GM23338 (cell line): ENCODE measurements around the gene LSP1. TPM values are rescaled to one million over a fixed set of nuclear protein-coding genes. Genes with fewer than 3 reads are reported as not detected.

ENCODE experiments used
- ATAC-seq: fragments of 200-7000 bp; cut with Tn5 transposase; 3 replicates; pipeline ENCODE4 v1.9.1; 2020
- DNase-seq: peaks from one replicate; pipeline ENCODE4 v3.0.0-alpha.2; 2015; ENCODE audit warnings: low spot score
- H2AFZ ChIP-seq: fragments of 200-600 bp; sonication (generic); 2 replicates; pipeline ENCODE4 v1.8.0; 2016; ENCODE audit warnings: antibody characterized with exemption, mild to moderate bottlenecking, moderate library complexity
- H3F3A ChIP-seq: fragments of 200-600 bp; sonication (generic); replicated peaks from 2 replicates; pipeline ENCODE4 v1.8.0; 2017; ENCODE audit warnings: antibody characterized with exemption, mixed run types, low read depth
- H3K27ac ChIP-seq: fragments of 200-600 bp; sonication (generic); 2 replicates; pipeline ENCODE4 v1.6.1; 2016; ENCODE audit warnings: low read depth
- H3K27me3 ChIP-seq: fragments of 200-600 bp; sonication (generic); 2 replicates; pipeline ENCODE4 v1.8.0; 2016; ENCODE audit warnings: mild to moderate bottlenecking, mixed run types, moderate library complexity; ENCODE audit not compliant: insufficient read depth
- H3K36me3 ChIP-seq: fragments of 200-600 bp; sonication (generic); 2 replicates; pipeline ENCODE4 v1.8.0; 2016; ENCODE audit warnings: mild to moderate bottlenecking; ENCODE audit not compliant: insufficient read depth
- H3K4me1 ChIP-seq: fragments of 200-600 bp; sonication (generic); 2 replicates; pipeline ENCODE4 v1.8.0; 2016; ENCODE audit warnings: mild to moderate bottlenecking, moderate library complexity; ENCODE audit not compliant: insufficient read depth
- H3K4me2 ChIP-seq: fragments of 200-600 bp; sonication (generic); 2 replicates; pipeline ENCODE4 v1.7.1; 2017; ENCODE audit warnings: mixed run types
- H3K4me3 ChIP-seq: fragments of 200-600 bp; sonication (generic); 2 replicates; pipeline ENCODE4 v1.6.1; 2016; ENCODE audit warnings: mixed run types
- H3K79me2 ChIP-seq: fragments of 200-600 bp; sonication (generic); replicated peaks from 2 replicates; pipeline ENCODE4 v1.8.0; 2017; ENCODE audit warnings: mild to moderate bottlenecking; ENCODE audit not compliant: insufficient read depth
- H3K9me2 ChIP-seq: fragments of 200-600 bp; sonication (generic); 2 replicates; pipeline ENCODE4 v1.8.0; 2017; ENCODE audit not compliant: insufficient read depth
- H4K20me1 ChIP-seq: fragments of 200-600 bp; sonication (generic); replicated peaks from 2 replicates; pipeline ENCODE4 v1.8.0; 2017; ENCODE audit warnings: mild to moderate bottlenecking; ENCODE audit not compliant: insufficient read depth
- H3K27ac Mint-ChIP-seq: 2 replicates; pipeline ENCODE4 v1.8.0; 2020; ENCODE audit warnings: inconsistent platforms, mild to moderate bottlenecking, moderate library complexity, mixed read lengths
- H3K27me3 Mint-ChIP-seq: 3 replicates; pipeline ENCODE4 v1.8.0; 2022; ENCODE audit warnings: low read depth, mild to moderate bottlenecking, moderate library complexity, mixed read lengths, inconsistent platforms; ENCODE audit not compliant: insufficient read depth, poor library complexity
- H3K36me3 Mint-ChIP-seq: 3 replicates; pipeline ENCODE4 v1.8.0; 2021; ENCODE audit warnings: low read depth, mild to moderate bottlenecking, inconsistent platforms, moderate library complexity, mixed read lengths
- H3K4me1 Mint-ChIP-seq: 3 replicates; pipeline ENCODE4 v1.8.0; 2020; ENCODE audit warnings: mild to moderate bottlenecking, inconsistent platforms, mixed read lengths
- H3K4me3 Mint-ChIP-seq: 3 replicates; pipeline ENCODE4 v1.8.0; 2021; ENCODE audit warnings: moderate library complexity, mild to moderate bottlenecking, inconsistent platforms, mixed read lengths
- H3K9me3 Mint-ChIP-seq: 3 replicates; pipeline ENCODE4 v1.8.0; 2020; ENCODE audit warnings: moderate library complexity, mild to moderate bottlenecking, inconsistent platforms, mixed read lengths
- CREB1 ChIP-seq: fragments of 250-450 bp; sonication (Bioruptor Pico); IDR thresholded peaks from 2 replicates; pipeline ENCODE4 v1.5.0; 2020; ENCODE audit warnings: low read depth, mild to moderate bottlenecking, moderate library complexity
- EZH2 ChIP-seq: fragments of 200-600 bp; sonication (generic); IDR thresholded peaks from one replicate; pipeline ENCODE4 v1.8.0; 2017; ENCODE audit warnings: antibody characterized with exemption, mild to moderate bottlenecking, low read depth; ENCODE audit not compliant: unreplicated experiment
- EZH2phosphoT487 ChIP-seq: fragments of 200-600 bp; sonication (generic); IDR thresholded peaks from one replicate; pipeline ENCODE4 v1.8.1; 2018; ENCODE audit warnings: antibody characterized with exemption; ENCODE audit not compliant: unreplicated experiment
- JUNB ChIP-seq: IDR thresholded peaks from one replicate; pipeline ENCODE4 v1.6.1; 2016; ENCODE audit warnings: antibody characterized with exemption; ENCODE audit not compliant: unreplicated experiment
- POLR2AphosphoS5 ChIP-seq: IDR thresholded peaks from 2 replicates; pipeline ENCODE4 v1.6.1; 2016; ENCODE audit warnings: antibody characterized with exemption, low read depth
- REST ChIP-seq: IDR thresholded peaks from one replicate; pipeline ENCODE4 v1.6.1; 2018; ENCODE audit warnings: antibody characterized with exemption; ENCODE audit not compliant: unreplicated experiment
- STAT1 ChIP-seq: IDR thresholded peaks from one replicate; pipeline ENCODE4 v1.6.1; 2016; ENCODE audit warnings: antibody characterized with exemption; ENCODE audit not compliant: unreplicated experiment
- ZNF114 ChIP-seq: fragments of 250-450 bp; sonication (Bioruptor Pico); IDR thresholded peaks from 2 replicates; pipeline ENCODE4 v1.5.0; 2020; ENCODE audit warnings: mild to moderate bottlenecking, moderate library complexity
- ZNF331 ChIP-seq: fragments of 250-450 bp; sonication (Bioruptor Pico); IDR thresholded peaks from 2 replicates; pipeline ENCODE4 v1.5.0; 2020; ENCODE audit warnings: low read depth, mild to moderate bottlenecking, moderate library complexity
- polyA plus RNA-seq: library from polyadenylated mRNA; unstranded; fragments of >200 nt; fragmentation: Nextera tagmentation; extraction: Ambion mirVana; gene quantifications from 2 replicates; pipeline ENCODE4 v1.2.1, GENCODE V29; 2016
- total RNA-seq: library from RNA; depleted of rRNA; stranded (reverse); fragments of >200 nt; shearing (Covaris generic); gene quantifications from 2 replicates; pipeline ENCODE4 v1.2.3, GENCODE V29; 2014
- TF ChIP-seq, protein P1 (sequence below), 2 experiments: fragments of 200-600 bp in 1 of 2; sonication (generic) in 1 of 2; conservative IDR thresholded peaks; 2 replicates each; pipeline versions ENCODE4 v1.5.1 to v1.6.1; 2016 to 2017; ENCODE audit warnings: antibody characterized with exemption in 2 of 2, low read depth in 2 of 2, mild to moderate bottlenecking in 2 of 2, moderate library complexity in 1 of 2
- TF ChIP-seq, protein P2 (sequence below): IDR thresholded peaks from 2 replicates; pipeline ENCODE4 v1.6.1; 2016; ENCODE audit warnings: antibody characterized with exemption

LSP1 gene
- total and polyA plus RNA-seq, 2 experiments from 2014 or later, result 0.84 TPM; not detected in 1

GRCh38 chr11:1839204-1839923, 13.5 kb upstream of the LSP1 start (continued):
- TF ChIP-seq EZH2phosphoT487, result no peak
- no peak for TF ChIP-seq REST
- no peak for TF ChIP-seq CREB1
- no peak for TF ChIP-seq ZNF331 (CRISPR knock-in tag)
- no peak for TF ChIP-seq ZNF114 (CRISPR knock-in tag)
- TF ChIP-seq, protein P1, sequence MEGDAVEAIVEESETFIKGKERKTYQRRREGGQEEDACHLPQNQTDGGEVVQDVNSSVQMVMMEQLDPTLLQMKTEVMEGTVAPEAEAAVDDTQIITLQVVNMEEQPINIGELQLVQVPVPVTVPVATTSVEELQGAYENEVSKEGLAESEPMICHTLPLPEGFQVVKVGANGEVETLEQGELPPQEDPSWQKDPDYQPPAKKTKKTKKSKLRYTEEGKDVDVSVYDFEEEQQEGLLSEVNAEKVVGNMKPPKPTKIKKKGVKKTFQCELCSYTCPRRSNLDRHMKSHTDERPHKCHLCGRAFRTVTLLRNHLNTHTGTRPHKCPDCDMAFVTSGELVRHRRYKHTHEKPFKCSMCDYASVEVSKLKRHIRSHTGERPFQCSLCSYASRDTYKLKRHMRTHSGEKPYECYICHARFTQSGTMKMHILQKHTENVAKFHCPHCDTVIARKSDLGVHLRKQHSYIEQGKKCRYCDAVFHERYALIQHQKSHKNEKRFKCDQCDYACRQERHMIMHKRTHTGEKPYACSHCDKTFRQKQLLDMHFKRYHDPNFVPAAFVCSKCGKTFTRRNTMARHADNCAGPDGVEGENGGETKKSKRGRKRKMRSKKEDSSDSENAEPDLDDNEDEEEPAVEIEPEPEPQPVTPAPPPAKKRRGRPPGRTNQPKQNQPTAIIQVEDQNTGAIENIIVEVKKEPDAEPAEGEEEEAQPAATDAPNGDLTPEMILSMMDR (conservative IDR thresholded peaks at IDR 0.05; ENCODE audit: low read depth in 2 of 2), result no peak
- TF ChIP-seq EZH2, result no peak

DNA sequence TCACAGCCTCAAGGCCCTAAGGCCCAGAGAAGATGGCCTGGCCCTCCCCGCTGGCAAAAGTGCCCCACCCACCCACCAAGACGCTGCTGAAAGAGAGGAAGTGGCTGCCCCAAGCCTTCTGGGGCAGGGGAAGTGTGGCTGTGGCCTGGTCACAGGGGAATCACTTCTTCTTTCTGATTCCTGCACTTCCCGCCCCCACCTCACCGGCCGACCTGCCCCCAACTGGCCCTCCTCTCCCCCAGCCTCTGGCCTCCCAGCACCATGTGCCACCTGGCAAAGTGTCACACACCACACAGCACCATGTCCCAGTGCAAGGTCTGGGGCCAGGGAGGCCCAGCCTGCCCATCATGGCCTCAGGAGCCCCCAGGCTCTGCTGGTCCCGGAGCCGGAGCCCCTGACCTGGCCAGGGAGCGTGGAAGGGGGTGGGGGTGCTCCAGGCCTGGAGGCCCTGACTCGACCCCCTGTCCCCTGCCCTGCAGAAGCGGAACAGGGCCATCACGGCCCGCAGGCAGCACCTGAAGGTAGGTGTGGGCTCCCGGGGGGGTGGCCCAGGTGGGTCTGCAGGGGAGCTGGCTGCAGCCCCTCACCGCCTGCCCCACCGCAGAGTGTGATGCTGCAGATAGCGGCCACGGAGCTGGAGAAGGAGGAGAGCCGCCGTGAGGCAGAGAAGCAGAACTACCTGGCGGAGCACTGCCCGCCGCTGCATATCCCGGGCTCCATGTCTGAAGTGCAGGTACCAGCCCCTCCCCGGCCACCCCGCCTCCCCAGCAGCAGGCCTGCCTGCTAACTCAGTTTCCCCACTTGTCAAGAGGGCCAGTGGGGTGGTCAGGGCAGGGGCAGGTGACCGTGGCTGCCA, 12.7 kb upstream of the LSP1 start:
- DNase-seq (no peak), ATAC-seq (no peak)
- Mint-ChIP-seq H3K4me3 (no peak overlapping the region), H3K27ac (no peak overlapping the region), H3K36me3 (no peaks in the 10 kb centered on the region), H3K4me1 (no peaks in the 10 kb centered on the region), H3K27me3 (peaks cover 6% of the 10 kb centered on the region), H3K9me3 (no peaks in the 10 kb centered on the region)
- Histone ChIP-seq H3K36me3 (no peaks in the 10 kb centered on the region), H3K4me1 (no peaks in the 10 kb centered on the region), H3F3A (no peaks in the 10 kb centered on the region), H4K20me1 (no peaks in the 10 kb centered on the region), H3K27me3 (no peaks in the 10 kb centered on the region), H3K9me2 (no peaks in the 10 kb centered on the region), H2AFZ (no peak overlapping the region), H3K4me2 (no peak overlapping the region), H3K27ac (no peak overlapping the region), H3K4me3 (no peak overlapping the region), H3K79me2 (no peaks in the 10 kb centered on the region)
- TF ChIP-seq ZNF114 (CRISPR knock-in tag) (no peak), REST (no peak), STAT1 (no peak), JUNB (no peak), ZNF331 (CRISPR knock-in tag) (no peak), EZH2phosphoT487 (no peak), EZH2 (no peak), POLR2AphosphoS5 (no peak)
- TF ChIP-seq, protein P1 (conservative IDR thresholded peaks at IDR 0.05; ENCODE audit: low read depth in 2 of 2), result no peak
- TF ChIP-seq, protein P2, sequence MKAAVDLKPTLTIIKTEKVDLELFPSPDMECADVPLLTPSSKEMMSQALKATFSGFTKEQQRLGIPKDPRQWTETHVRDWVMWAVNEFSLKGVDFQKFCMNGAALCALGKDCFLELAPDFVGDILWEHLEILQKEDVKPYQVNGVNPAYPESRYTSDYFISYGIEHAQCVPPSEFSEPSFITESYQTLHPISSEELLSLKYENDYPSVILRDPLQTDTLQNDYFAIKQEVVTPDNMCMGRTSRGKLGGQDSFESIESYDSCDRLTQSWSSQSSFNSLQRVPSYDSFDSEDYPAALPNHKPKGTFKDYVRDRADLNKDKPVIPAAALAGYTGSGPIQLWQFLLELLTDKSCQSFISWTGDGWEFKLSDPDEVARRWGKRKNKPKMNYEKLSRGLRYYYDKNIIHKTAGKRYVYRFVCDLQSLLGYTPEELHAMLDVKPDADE, result no peak
